ENCODE results near the gene SPATA21.
"Not testable (repeated sequence)": the region's sequence is repeated elsewhere in the genome, so short reads cannot be mapped to it uniquely, and the experiment has no call there.

Gene SPATA21

DNA sequence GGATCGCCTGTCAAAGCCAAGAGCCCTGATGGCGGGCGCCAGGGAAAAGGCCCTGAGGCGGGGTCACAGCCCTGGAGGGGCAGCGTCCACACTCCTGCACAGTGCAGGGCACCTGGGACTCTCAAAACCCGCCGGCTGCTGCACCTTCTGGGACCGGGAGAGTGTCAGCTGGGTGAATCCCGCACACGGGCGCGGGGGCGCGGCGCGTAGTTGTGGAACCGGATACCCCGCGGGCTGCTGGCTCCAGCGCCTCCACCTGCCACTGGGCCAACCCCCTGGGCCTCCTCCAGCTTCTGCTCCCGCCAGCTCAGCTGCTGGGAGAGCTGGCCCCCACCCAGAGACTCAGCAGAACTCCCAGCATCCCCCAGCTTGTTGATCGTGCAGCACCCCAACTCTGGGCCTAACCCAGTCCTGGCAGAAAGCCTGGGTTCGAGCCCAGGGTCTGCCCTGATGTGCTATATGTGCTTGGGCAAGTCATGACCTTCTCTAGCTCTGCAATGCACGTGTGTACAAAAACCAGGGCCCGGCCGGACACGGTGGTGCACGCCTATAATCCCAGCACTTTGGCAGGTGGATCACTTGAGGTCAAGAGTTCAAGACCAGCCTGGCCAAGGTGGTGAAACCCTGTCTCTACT lies 37.1 kb upstream of the SPATA21 start:
- TF ChIP-seq, protein P1, sequence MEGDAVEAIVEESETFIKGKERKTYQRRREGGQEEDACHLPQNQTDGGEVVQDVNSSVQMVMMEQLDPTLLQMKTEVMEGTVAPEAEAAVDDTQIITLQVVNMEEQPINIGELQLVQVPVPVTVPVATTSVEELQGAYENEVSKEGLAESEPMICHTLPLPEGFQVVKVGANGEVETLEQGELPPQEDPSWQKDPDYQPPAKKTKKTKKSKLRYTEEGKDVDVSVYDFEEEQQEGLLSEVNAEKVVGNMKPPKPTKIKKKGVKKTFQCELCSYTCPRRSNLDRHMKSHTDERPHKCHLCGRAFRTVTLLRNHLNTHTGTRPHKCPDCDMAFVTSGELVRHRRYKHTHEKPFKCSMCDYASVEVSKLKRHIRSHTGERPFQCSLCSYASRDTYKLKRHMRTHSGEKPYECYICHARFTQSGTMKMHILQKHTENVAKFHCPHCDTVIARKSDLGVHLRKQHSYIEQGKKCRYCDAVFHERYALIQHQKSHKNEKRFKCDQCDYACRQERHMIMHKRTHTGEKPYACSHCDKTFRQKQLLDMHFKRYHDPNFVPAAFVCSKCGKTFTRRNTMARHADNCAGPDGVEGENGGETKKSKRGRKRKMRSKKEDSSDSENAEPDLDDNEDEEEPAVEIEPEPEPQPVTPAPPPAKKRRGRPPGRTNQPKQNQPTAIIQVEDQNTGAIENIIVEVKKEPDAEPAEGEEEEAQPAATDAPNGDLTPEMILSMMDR (conservative IDR thresholded peaks at IDR 0.05): no peak
- no peak overlapping the region for H3K27ac ChIP-seq

DNA sequence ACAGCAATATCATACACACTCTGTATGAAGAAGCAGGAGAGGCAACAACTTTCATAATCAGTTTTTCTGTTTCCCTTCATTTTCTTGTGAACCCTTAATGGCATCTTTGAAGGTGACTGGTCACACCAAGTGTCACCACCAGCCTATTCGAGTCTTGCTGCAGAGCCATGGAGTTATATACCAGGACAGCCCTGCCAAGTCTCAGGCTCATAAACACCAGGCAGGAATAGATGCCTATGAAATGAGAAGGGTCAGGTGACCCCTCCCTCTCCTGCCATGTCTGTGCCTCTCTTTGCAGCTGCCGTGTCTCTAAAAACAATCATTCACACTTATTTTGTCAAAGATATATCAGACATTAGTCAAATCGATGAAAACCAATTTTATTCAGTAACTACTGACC lies 31.3 kb upstream of the SPATA21 start:
- TF ChIP-seq, protein P1 (conservative IDR thresholded peaks at IDR 0.05): no peak
- no peak overlapping the region for H3K27ac ChIP-seq

- TF ChIP-seq, protein P1 (conservative IDR thresholded peaks at IDR 0.05): no peak
- H3K27ac ChIP-seq: no peak overlapping the region
Observed at GRCh38 chr1:16464917-16465625, 27.8 kb upstream of the SPATA21 start.

GRCh38 chr1:16462773-16463330 lies 25.6 kb upstream of the SPATA21 start:
- TF ChIP-seq, protein P1 (conservative IDR thresholded peaks at IDR 0.05): no peak
- no peak overlapping the region for H3K27ac ChIP-seq

- H3K27ac ChIP-seq: no peak overlapping the region
- TF ChIP-seq, protein P1 (conservative IDR thresholded peaks at IDR 0.05): no peak
Observed at GRCh38 chr1:16461681-16462080, 24.5 kb upstream of the SPATA21 start.

DNA sequence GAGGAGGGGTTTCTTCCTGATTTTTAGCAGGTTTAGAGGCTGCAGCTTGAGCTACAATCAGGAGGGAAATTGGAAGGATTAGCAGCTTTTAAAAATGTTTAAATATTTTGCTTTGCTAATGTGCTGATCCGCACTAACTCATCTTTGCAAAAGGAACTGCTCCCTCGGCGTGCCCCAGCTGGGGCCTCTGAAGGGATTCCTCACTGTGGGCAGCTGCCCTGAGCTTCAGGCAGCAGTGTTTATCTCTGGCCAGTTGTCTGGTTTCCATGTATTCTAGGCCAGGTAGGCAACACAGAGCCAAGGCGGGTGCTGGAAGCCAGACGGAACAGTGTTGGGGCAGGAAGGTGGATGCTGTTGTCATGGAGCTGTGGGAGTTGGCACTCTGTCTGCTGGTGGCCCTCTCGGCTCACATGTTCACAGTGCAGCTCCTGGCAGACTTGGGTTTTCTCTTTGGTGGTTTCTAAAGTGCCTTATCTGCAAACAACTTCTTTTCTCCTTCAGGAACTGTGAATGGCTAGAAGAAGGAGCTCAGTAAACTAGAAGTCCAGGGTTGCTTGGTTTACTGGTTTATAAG lies 22.2 kb upstream of the SPATA21 start:
- TF ChIP-seq, protein P1 (conservative IDR thresholded peaks at IDR 0.05): no peak

DNA sequence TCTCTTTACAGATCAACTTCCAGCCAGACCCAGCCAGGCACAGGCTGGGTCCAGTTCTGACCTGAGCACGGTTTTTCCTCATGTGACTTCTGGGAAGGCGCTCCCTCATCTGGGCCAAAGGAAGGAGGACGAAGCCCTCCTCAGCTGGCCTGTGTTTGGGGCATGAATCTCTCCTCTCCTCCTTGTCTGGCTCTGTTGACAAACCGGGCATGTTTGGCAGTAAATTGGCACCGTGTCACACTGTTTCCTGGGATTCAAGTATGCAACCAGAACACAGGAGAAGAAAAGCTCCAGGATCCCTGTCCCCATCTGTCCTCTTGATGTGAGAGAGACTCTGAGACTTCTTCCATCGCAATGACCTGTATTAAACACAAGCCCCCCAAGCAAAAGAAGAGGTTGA lies 21.6 kb upstream of the SPATA21 start:
- no peak overlapping the region for H3K27ac ChIP-seq
- TF ChIP-seq, protein P1 (conservative IDR thresholded peaks at IDR 0.05): no peak

More for the DNA sequence above, 22.2 kb upstream of the SPATA21 start:
- H3K27ac ChIP-seq: no peak overlapping the region

DNA sequence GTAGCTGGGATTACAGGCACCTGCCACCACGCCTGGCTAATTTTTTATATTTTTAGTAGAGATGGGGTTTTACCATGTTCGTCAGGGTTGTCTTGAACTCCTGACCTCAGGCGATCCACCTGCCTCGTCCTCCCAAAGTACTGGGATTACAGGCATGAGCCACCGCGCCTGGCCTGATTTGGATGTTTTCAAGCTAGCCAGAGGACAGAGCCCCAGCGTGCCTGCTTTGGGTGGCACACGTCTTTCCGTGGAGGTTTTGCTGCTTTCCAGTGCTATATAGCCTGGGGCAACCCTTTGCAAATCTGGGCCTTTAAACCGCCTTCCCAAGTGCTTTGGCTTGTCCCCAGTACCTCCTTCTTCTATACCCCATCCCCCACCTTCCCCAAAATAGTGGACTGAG lies 18.9 kb upstream of the SPATA21 start:
- not testable (repeated sequence) for H3K27ac ChIP-seq

- H3K27ac ChIP-seq: not testable (repeated sequence)
Observed at GRCh38 chr1:16454909-16455308, 17.7 kb upstream of the SPATA21 start.
